Right atrium auricular region (tissue), 2 donors: Measurements from ENCODE around the gene TMEM109. TPM values are rescaled to one million over a fixed set of nuclear protein-coding genes. Genes with fewer than 3 reads are reported as not detected.
"Not testable (repeated sequence)": the region's sequence is repeated elsewhere in the genome, so short reads cannot be mapped to it uniquely, and the experiment has no call there.

ENCODE experiments used
- DNase-seq: peaks from one replicate; pipeline ENCODE4 v3.0.0-alpha.2; 2019; ENCODE audit warnings: low spot score
- H3K27ac ChIP-seq, 2 donors: fragments of 200-600 bp; sonication (generic); 1 replicate in 1 of 2; 2 replicates in 1 of 2; pipeline ENCODE4 v1.5.1; 2016 to 2019
- H3K27me3 ChIP-seq, 2 donors: fragments of 200-600 bp; sonication (generic); one replicate each; pipeline versions ENCODE4 v1.5.1 to v1.6.0; 2017 to 2019
- H3K36me3 ChIP-seq: fragments of 200-600 bp; sonication (generic); one replicate; pipeline ENCODE4 v1.5.1; 2016
- H3K4me1 ChIP-seq, 2 donors: fragments of 200-600 bp; sonication (generic); one replicate each; pipeline versions ENCODE4 v1.5.1 to v1.6.0; 2017 to 2019
- H3K4me3 ChIP-seq, 2 donors: fragments of 200-600 bp; sonication (generic); 1 replicate in 1 of 2; 2 replicates in 1 of 2; pipeline ENCODE4 v1.5.1; 2017 to 2019; ENCODE audit warnings: mild to moderate bottlenecking in 1 of 2, moderate library complexity in 1 of 2
- H3K9me3 ChIP-seq, 2 donors: fragments of 200-600 bp; sonication (generic); one replicate each; pipeline ENCODE4 v1.5.1; 2019
- CTCF ChIP-seq, 2 donors: fragments of 200-600 bp; sonication (generic); IDR thresholded peaks; one replicate each; pipeline ENCODE4 v1.5.1; 2019; ENCODE audit warnings: antibody characterized with exemption in 2 of 2
- total RNA-seq, 2 donors: library from RNA; depleted of rRNA; stranded (reverse); fragments of >200 nt; gene quantifications; one replicate each; pipeline ENCODE4 v1.1.0, GENCODE V29; 2016

TMEM109 gene
- total RNA-seq, 2 donors from 2014 or later = 119 to 124 TPM

DNA sequence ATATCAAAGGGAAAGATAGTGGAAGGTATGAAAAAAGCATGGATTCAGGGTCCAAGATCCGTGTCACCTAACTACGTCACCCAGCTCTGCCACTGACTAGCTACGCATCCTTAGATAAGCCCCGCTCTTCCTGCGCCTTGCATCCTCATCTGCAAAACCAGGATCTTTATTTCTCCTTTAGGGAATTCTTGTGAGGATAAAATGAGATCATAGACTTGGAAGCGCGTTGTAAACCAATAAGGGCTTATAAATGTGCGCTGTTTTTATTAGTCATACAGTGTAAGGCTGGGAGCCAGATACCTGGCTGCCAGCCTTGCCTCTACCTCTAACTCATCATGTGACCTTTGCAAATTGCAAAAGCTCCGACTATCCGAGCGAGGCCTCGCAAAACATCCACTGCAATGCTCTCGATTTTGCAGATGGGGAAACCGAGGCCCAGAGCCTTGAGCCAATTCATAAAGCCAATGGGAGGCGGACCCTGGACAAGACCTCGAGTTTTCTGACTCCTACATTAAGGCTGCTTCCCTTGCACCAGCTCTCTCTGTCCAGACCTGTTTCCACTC lies 8.3 kb upstream of the TMEM109 start:
- peak overlapping the region; percentile 89 to 97 for H3K27ac ChIP-seq

GRCh38 chr11:60906132-60906972 lies 7.6 kb upstream of the TMEM109 start, which contains the start of gene PRPF19:
Gene PRPF19 (minus strand): TSS chr11:60906585. CDS start chr11:60906382, 203 bp downstream.
- peak; percentile 97 for DNase-seq
- H3K27me3 ChIP-seq = no peaks in the 10 kb centered on the region
- peak within 1 kb of the TSS; percentile 92 to 100 for H3K4me3 ChIP-seq
- peaks cover 0 to 33% of the 10 kb centered on the region in 2 donors for H3K4me1 ChIP-seq
- no peak for TF ChIP-seq CTCF (IDR thresholded peaks at IDR 0.05)
- peak within 1 kb of the TSS; percentile 89 to 97 for H3K27ac ChIP-seq
- no peaks in the 10 kb centered on the region for H3K9me3 ChIP-seq
- peaks cover 19% of the 10 kb centered on the region for H3K36me3 ChIP-seq

More for the DNA sequence above, 8.3 kb upstream of the TMEM109 start:
- Histone ChIP-seq H3K9me3 (no peaks in the 10 kb centered on the region), H3K4me3 (peak overlapping the region; percentile 92 to 100), H3K27me3 (no peaks in the 10 kb centered on the region), H3K4me1 (peaks cover 0 to 27% of the 10 kb centered on the region in 2 donors), H3K36me3 (peaks cover 26% of the 10 kb centered on the region)
- no peak for TF ChIP-seq CTCF (IDR thresholded peaks at IDR 0.05)
- DNase-seq = no peak

GRCh38 chr11:60908803-60909202 lies 5.2 kb upstream of the TMEM109 start:
- TF ChIP-seq CTCF (IDR thresholded peaks at IDR 0.05) = no peak
- DNase-seq = no peak
- no peaks in the 10 kb centered on the region for H3K27me3 ChIP-seq
- no peak overlapping the region for H3K27ac ChIP-seq
- no peaks in the 10 kb centered on the region for H3K36me3 ChIP-seq
- peaks cover 0 to 49% of the 10 kb centered on the region in 2 donors for H3K4me1 ChIP-seq
- H3K9me3 ChIP-seq = no peaks in the 10 kb centered on the region
- no peak overlapping the region for H3K4me3 ChIP-seq

GRCh38 chr11:60909680-60910280 lies 4.2 kb upstream of the TMEM109 start:
- not testable (repeated sequence) for H3K27ac ChIP-seq, H3K27me3 ChIP-seq, H3K36me3 ChIP-seq, H3K4me3 ChIP-seq, H3K9me3 ChIP-seq, DNase-seq
- H3K4me1 ChIP-seq = peaks cover 0 to 42% of the 10 kb centered on the region in 2 donors

DNA sequence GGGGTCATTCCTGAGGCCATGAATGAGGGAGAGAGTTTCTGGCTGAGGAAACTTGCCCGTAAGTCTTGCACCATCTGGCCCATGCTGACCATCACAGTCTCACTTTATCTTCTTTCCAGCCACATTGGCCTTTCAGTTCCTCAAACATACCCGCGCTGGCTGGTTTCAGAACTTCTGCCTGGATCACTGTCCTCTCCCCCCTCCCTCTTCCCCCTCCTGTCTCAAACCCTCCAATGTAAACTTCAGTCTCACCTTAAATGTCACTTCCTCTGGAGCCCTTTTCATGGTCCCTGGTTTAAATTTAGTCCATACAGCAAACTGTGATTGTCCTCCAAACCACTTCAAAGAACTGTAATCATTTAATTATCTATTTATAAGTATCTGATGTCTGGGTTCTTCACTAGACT lies 3.7 kb upstream of the TMEM109 start:
- peaks cover 0 to 42% of the 10 kb centered on the region in 2 donors for H3K4me1 ChIP-seq
- DNase-seq = no peak
- no peaks in the 10 kb centered on the region for H3K36me3 ChIP-seq
- H3K4me3 ChIP-seq = no peak overlapping the region
- no peak overlapping the region for H3K27ac ChIP-seq
- no peak for TF ChIP-seq CTCF (IDR thresholded peaks at IDR 0.05)
- no peaks in the 10 kb centered on the region for H3K27me3 ChIP-seq
- H3K9me3 ChIP-seq = no peaks in the 10 kb centered on the region
